ENCODE measurements around the gene ID3.

ID3 gene

DNA sequence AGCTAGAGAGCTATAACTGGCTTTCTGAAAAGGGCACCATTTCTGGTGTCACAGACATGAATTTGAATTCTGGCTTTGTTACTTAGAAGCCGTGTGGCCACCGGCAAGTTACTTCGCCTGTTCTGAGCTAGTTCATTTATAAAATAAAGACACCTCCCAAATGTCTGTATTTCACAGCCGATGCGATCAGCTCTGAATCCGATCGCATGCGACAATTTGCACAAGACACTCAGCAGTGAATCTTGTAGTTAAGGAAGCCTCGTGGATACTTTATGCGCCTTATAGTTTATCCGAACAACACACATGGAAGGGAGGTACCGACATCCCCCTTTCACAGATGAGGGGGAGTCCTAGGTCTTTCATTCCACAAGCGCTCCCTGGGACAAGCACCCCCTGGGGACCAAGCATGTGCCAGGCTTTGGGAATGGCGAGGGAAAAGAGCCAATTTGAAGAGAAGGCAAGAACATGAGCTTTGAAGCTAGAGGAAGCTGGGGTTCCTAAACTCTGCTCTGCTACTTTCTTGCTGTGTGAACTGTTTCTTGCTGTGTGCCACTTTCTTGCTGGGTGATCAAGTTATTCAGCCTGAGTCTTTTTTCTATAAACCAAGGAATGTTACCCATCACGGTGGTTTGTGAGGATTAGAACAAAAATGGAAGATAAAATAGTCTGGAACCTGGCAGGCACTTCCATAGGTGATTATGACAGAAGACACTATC is 3.9 kb downstream of the ID3 start:
- no peak for DNase-seq (ENCODE audit: low read depth)
- TF ChIP-seq CTCF (IDR thresholded peaks at IDR 0.05; ENCODE audit: control insufficient read depth, insufficient read depth, low read depth, low read length, missing control alignments): no peak
- peak overlapping the region; percentile 41 for H3K4me3 ChIP-seq (ENCODE audit: control insufficient read depth, low read depth, low read length)

DNA sequence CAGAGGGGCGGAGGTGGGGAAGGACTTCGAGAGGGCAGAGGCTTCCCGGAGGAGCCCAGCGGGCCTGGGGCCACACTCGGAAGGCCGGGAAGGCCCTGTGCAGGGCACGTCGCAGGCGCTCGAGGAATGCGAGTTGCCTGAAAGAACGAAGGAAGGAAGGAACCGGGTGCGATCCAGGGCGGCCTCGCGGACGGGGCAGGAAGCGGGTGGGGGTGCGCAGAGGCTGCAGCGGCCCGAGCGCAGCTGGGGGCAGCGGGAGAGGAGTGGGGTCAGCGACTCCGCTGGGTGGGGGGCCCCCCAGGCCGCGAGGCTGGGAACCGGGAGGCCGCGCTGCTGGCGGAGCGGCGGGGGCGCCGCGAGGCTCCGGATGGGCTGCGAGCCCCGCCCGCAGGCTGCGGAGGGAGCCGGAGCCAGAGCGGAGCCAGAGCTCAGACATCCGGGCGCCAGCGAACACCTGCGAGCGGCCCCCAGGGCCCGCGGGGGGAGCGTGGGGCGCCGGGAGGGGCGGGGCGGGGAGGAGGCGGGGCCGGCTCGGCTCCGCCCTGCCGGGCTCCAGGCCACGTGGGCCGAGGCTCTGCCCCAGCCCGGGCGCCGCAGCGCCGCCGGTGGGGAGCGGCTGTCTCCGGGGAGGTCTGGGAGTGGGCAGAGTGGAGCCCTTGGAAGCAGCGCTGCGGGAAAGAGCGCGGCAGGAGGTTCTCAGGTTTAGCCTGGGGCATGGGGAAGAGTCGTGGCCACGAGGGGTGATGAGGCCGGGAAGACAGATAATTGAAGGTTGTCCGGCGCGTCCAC is 4.6 kb downstream of the ID3 start:
- peak; percentile 36 for TF ChIP-seq CTCF (IDR thresholded peaks at IDR 0.05; ENCODE audit: control insufficient read depth, insufficient read depth, low read depth, low read length, missing control alignments)
- peak overlapping the region; percentile 41 for H3K4me3 ChIP-seq (ENCODE audit: control insufficient read depth, low read depth, low read length)
- no peak for DNase-seq (ENCODE audit: low read depth)

DNA sequence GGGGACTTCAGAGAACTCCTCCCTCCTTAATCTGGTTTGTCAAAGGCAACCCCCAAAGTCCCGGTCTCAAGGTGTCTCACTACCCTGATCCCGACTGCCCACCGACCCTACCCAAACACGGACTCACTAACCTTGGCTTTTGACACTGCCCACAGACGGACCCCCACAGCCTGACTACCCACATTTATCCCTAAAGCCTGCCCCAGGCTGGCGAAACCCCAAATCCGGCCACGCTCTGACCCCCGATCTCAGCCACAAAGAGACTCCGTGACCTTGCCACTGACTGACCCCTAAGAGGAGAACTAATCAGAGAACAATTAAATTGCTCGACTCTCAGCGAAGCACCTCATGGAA is 5.2 kb downstream of the ID3 start:
- no peak for DNase-seq (ENCODE audit: low read depth)
- TF ChIP-seq CTCF (IDR thresholded peaks at IDR 0.05; ENCODE audit: control insufficient read depth, insufficient read depth, low read depth, low read length, missing control alignments): no peak
- peak overlapping the region; percentile 27 for H3K4me3 ChIP-seq (ENCODE audit: control insufficient read depth, low read depth, low read length)

DNA sequence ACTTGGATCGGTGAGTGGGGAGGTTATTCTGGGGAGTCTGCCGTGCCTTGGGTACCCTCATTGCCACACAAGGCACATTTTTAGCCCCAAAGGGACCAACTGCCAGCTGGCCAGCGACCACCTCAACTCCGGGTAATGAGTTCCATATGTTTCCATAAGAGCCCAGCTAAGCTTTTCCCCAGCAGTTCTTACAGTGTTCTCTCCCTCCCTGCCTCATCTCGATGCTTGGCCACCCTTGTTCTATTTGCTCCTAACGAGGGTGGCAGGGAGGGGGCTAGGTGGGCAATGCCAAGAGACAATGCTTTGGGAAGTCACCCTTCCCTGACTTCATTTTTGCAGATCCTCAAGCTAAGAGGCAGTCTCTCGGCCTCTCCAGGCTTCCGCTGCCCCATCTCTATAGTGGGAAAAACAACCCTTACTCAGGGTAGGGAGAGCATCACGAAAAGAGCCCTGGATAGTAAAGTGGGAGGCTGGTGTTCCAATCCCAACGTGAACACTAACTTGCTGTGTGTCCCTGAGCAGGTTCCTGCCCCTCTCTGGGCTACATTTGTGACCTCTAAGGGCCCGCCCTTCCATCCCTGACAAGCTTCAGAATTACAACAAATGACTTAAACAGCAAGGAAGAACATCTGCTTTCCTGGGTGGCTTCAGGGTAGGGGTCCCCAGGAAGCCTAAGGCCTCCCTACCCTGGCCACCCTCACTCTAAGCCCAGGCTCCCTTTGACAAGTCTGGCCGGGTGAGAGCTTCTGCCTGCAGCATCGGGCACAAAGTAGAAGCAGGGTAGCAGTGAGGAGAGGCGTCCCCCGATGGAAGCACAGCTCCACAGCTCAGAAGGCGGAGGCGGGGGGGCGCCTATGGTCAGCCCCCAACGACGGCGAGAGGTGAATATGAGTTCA is 5.8 kb downstream of the ID3 start:
- DNase-seq (ENCODE audit: low read depth): no peak
- no peak overlapping the region for H3K4me3 ChIP-seq (ENCODE audit: control insufficient read depth, low read depth, low read length)
- no peak for TF ChIP-seq CTCF (IDR thresholded peaks at IDR 0.05; ENCODE audit: control insufficient read depth, insufficient read depth, low read depth, low read length, missing control alignments)

DNA sequence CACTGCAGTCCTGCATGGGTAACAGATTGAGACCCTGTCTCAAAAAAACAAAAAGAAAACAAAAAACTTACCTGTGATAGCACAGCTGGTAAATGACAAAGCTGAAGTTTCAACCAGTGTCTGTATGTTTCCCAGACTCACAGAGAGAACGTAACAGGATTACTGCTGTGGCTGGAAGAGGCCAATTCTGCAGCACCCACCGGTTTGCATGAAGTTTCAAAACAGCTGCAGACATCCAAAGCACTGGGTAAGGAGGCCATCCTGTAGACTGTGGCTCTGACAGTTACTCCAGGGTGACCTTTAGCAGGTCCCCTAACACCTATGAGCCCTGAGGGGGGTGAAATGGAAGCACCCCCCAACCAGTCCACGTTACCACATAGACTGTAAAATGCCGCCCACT is 7.5 kb downstream of the ID3 start:
- no peak for TF ChIP-seq CTCF (IDR thresholded peaks at IDR 0.05; ENCODE audit: control insufficient read depth, insufficient read depth, low read depth, low read length, missing control alignments)
- H3K4me3 ChIP-seq (ENCODE audit: control insufficient read depth, low read depth, low read length): no peak overlapping the region
- DNase-seq (ENCODE audit: low read depth): no peak

DNA sequence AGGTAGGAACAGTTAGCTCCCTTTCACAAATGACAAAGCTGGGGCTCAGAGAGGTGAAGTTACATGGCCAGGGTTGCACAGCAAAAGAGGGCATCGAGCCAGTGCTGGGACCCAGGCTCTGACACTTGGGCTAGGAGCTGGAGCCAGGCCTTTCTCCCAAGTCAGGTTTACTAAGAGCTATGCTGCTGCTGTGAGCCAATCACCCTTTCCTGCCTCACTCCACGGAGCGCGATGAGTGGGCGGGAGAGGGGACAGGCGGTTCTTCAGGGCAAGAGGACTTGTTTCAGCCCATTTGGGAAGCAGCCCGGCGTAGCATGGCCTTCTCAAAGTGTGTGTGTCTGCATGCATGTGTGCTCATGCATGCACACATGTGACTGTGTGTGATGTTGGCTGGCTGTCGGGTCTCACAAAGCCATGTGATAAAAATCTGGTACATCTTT is 10.6 kb downstream of the ID3 start:
- H3K4me3 ChIP-seq (ENCODE audit: control insufficient read depth, low read depth, low read length): no peak overlapping the region
- no peak for TF ChIP-seq CTCF (IDR thresholded peaks at IDR 0.05; ENCODE audit: control insufficient read depth, insufficient read depth, low read depth, low read length, missing control alignments)
- DNase-seq (ENCODE audit: low read depth): no peak
